GM18873 (cell line): ENCODE measurements around the gene KMT2E.
"Not testable (repeated sequence)": the region's sequence is repeated elsewhere in the genome, so short reads cannot be mapped to it uniquely, and the experiment has no call there.

Experiments used
- ATAC-seq: cut with Tn5 transposase; IDR thresholded peaks from one replicate; pipeline ENCODE4 v1.9.1; 2021; ENCODE audit warnings: mild to moderate bottlenecking, moderate library complexity, moderate number of reproducible peaks; ENCODE audit not compliant: unreplicated experiment, low FRiP score

KMT2E gene

DNA sequence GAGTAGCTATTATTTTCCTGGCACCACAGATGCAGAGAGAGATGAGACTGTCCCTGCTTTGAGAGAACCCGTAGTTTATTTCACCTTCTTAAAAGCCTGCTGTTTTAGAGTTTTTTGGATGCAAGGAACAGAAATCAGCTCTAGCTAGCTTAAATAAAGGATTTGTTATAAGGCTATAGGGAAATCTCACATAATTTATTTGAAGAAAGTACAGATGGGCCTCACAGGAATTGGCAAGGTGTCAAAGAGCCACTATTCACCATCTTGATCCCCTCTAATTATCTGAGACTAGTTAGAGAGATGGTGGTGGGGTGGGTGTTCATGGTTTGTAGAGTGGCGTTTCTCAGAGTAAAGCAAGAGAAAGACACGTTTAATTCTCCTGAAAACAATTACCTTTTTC is 7.3 kb downstream of the KMT2E start:
- ATAC-seq, result no peak

DNA sequence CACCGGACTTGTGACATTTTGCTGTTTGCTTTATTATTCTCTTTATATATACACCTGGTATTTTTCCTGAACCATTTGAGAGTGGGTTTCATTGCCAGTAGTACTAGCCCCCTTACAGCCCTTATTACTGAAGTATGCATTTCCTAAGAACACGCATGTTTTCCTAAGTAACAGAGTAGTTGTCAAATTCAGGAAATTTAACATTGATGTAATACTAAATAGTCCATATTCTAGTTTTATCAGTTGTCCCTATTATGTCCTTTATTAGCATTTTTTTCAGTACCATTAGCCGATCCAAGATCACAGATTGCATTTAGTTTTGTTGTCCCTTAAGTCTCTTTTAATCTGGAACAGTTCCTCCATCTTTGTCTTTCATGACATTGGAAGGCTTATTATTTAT is 8.0 kb downstream of the KMT2E start:
- no peak for ATAC-seq

DNA sequence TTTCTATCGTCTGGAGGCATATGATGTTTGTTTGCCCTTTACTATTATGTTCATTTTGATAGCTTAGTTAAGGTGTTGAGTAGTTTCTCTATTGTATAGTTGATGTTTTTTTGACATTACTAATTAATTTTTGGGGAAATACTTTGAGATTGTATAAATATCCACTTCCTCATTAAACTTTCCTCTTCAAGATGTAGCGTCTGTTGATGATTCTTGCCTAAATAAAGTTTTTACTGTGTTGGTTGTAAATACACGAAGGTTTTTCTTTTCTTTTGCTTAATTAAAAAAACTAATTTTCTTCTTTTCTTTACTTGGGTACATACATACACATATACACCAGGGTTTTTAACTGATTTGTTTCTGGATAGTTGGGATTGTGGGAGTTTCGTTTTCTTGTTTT is 8.5 kb downstream of the KMT2E start:
- ATAC-seq, result no peak

DNA sequence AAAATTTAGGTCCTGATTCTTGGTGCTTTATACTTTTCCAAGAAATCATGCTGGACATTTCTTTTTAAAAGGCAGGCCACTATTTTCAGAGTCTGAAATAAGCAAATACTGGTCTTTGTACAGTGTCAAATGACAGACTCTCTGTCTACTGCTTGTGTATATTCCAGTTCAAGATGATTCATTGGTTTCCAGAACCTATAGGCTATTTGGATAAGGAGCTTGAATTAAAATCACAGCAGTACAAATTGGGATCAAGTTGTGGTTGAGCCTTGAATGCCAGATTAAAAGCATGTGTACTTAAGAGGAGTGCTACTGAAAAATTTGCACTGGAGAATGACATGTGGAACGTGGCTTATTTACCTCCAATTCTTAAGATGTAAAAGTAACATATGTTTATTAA is 10.7 kb downstream of the KMT2E start:
- no peak for ATAC-seq

DNA sequence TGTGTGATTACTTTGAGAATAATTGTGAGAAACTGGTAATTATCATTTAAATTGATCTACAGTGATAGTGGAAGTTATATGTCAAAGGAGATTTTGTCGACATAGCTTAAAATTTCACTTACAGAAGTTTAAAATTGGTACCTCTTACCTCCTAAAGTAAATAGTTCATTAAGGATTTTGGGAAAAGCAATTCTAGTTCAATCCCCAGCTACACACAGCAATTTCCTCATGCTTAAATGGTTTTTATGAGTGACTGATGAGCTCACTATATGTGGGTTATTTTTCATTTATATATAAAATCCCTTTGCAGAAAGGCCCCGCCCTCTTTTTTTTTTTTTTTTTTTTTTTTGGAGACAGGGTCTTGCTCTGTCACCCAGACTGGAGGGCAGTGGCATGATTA is 12.7 kb downstream of the KMT2E start:
- ATAC-seq, result no peak

DNA sequence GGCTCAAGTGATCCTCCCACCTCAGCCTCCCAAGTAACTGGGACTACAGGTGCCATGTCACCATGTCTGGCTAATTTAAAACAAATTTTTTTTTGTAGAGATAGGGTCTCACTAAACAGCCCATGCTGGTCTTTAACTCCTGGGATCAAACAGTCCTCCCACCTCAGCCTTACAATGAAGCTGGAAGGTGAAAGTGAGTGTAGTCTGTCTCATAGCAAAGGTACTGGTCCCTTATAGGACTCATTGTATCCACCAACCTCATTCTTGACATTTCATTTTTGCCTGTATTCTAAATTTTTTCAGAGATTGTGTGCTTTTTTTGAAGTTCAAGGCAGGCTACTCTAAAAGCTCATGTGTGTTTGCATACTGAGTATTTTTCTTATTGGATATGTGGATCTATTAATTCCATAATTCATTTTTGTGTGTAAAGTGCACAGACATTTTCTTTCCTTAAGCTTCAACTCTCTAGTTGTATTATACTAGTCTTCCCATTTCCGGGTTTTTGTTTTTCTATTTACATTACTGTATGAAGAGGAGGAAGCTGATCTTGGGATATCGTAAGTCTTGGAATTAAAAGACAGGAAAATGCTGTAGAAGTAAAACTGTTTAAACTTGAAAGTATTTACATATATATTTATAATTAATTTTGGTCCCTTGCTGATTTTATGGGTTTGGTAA is 13.3 kb downstream of the KMT2E start:
- ATAC-seq, result no peak

DNA sequence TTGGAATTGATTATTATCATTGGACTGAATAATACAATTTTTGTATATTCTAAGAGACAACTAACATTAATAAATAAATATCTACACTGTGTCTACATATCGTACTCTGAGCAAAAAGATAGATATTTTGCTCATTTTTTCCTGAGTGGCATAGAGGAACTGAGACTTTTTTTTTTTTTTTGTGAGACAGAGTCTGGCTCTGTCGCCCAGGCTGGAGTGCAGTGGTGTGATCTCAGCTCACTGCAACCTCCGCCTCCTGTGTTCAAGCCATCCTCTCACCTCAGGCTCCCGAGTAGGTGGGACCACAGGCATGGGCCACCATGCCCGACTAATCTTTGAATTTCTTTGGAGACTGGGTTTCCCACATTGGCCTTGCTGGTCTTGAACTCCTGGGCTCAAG is 14.0 kb downstream of the KMT2E start:
- ATAC-seq, result no peak

DNA sequence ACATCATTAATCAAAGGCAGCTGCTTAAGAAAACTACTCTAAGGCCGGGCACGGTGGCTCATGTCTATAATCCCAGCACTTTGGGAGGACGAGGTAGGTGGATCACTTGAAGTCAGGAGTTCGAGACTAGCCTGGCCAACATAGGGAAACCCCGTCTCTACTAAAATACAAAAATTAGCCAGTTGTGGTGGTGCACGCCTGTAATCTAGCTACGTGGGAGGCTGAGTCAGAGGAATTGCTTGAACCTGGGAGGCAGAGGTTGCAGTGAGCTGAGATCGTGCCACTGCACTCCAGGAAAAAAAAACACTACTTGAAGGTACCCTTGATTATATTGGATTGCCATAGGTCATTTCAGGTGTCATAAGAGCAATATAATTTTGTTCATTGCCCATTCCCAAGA is 14.9 kb downstream of the KMT2E start:
- not testable (repeated sequence) for ATAC-seq

DNA sequence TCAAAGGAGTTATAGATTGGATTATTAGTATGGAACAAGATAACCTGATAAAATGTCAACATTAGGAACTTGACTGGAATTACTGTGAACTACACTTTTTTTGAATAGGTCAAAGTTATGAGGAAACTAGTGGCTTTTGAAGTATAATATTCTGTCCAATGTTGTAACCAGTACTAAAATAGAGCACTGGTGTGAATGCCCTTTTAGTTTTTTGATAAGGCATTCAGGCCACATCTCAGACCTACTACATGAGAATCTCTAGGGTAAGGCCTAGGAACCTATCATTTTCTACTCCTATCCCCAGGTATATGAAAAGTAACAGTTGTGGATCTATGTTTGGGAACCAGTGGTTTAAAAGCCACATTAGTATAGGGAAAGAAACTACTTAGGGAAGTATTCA is 16.4 kb downstream of the KMT2E start:
- no peak for ATAC-seq

DNA sequence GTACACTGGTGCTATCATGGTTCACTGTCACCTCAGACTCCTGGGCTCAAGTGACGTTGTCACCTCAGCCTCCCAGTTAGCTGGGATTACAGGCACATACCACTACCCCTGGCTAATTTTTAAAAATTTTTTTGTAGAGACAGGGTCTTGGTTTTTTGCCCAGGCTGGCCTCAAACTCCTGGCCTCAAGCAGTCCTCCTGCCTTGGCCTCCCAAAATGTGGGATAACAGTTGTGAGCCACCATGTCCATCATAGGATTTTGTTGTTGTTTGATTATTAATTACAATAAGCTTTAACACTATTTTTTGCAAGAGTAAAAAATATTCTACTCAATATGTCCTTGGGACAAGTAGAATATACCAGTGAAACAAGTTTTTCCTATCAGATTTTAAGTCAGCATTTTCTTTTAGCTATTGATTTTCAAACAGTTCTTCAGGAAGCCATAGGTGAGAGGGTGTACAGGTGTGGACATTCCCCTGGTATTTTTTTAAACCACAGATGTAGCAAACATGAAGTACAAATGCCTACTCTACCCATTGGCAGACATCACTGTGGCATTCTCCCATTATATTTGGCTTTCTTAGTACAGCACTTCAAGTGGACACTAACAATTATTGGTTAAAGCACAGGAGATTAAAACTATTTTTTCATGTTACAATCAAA is 18.7 kb downstream of the KMT2E start:
- no peak for ATAC-seq

DNA sequence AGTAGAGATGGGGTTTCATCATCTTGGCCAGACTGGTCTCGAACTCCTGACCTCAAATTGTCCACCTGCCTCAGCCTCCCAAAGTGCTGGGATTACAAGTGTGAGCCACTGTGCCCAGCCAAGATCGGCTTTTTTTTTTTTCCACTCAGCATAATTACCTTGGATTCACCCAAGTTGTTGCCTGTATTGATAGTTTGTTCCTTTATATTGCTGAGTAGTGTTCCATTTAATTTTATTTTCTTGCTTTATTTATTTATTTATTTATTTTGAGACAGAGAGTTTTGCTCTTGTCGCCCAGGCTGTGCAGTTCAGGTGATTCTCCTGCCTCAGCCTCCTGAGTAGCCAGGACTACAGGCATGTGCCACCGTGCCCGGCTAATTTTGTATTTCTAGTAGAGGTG is 21.3 kb downstream of the KMT2E start:
- no peak for ATAC-seq

DNA sequence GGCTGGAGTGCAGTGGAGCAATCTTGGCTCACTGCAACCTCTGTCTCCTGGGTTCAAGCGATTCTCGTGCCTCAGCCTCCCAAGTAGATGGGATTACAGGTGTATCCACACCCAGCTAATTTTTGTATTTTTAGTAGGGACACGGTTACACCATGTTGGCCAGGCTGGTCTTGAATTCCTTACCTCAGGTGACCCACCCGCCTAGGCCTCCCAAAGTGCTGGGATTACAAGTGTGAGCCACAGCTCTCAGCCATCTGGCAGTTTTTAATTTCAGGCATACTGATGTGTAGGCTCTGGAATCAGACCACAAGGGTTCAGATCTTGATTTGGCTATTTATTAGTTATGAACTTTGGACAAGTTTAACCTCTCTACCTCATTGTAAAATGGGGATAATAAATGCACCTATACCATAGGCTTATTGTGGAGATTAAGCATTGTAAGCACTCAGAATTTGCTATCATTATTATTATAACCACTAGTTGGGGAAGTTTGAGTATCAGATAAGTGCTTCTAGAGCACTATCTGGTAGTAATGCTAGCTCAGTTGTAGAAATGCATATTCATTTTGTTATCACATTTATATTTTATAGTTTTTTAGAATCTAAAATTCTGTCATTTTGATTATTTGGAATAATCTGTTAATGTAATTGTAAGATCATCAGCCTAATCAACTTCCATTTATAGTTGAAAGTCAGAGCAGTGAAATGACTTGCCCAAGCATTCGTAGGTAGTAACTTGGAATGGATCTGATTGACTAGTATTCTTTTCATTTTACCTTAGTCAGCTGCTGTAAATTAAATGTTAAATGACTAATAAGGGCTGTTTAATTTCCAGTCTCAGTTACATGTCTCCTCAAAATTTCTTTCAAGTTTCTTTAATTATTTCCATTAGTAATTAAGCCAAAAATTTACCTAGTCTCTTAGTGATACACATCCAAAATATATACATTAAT is 22.5 kb downstream of the KMT2E start:
- no peak for ATAC-seq

DNA sequence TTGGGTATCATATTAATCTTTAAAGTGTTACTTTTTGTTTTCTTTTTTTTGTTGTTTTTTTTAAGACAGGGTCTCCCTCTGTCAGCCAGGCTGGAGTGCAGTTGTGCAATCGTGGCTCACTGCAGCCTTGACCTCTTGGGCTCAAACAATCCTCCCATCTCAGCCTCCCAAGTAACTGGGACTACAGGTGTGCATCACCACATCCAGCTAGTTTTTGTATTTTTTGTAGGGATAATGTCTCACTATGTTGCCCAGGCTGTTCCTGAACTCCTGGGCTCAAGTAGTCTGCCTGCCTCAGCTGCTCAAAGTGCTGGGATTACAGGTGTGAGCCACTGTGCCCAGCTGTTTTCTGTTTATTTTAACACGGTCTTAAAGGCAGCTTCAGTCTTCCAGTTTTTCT is 23.3 kb downstream of the KMT2E start:
- no peak for ATAC-seq

DNA sequence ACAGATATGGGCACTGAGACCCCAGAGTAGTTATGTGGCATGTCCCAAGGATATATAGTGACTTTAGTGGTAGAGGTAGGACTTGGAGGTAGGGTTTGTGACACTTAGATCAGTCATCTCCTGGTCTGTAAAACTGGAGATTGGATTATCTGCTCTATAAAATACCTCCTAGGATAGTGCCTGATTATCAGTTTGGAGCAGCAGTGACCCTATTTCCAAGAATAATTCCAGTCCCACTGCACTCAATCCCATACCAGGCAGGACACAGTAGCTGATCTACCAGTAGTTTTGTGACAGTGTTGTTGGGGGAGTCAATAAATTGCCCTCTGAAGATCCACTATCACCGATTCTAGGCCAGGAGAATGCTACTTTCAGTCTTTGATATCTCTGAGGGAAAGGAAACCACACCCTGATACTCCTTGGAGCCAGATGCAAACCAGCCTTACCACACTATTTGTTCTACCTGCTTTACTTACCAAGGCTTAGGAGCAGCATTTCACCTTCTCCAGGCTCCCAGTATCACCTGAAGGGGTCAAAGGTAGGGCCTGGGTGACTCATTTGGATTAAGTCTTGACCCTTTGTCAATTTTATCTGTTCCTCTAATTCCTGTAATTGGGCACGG is 30.6 kb downstream of the KMT2E start:
- ATAC-seq, result no peak

DNA sequence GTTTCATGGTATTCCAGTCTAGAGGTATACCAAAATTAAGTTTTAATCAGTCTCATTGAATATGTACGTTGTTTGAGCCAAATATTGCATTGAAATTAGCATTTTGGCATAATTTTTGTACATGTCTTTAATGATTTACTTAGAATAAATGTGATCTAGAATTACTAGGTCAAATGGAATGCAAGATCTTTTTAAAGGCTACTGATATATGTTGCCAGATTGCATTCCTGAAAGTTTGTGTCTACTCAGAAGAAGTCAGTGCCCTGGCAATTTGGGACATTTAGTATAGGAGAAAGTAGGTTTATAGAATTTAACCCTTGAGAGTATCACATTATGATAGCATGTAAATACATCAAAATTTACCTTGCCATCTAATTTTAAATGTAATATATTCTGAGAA is 32.4 kb downstream of the KMT2E start:
- no peak for ATAC-seq

DNA sequence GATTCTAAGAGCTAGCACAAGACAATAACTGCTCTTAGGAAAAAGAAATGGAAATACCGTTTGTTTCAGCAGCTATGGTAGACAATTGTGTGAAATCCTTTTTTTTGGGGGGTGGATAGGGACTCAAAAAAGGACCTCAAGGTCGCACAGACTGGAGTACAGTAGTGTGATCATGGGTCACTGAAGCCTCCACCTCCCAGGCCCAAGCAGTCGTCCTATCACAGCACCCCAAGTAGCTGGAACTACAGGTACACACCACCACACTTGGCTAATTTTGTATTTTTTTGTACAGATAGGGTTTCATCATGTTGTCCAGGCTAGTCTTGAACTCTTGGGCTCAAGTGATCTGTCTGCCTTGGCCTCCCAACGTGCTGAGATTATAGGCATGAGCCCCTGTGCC is 33.9 kb downstream of the KMT2E start:
- ATAC-seq, result no peak

DNA sequence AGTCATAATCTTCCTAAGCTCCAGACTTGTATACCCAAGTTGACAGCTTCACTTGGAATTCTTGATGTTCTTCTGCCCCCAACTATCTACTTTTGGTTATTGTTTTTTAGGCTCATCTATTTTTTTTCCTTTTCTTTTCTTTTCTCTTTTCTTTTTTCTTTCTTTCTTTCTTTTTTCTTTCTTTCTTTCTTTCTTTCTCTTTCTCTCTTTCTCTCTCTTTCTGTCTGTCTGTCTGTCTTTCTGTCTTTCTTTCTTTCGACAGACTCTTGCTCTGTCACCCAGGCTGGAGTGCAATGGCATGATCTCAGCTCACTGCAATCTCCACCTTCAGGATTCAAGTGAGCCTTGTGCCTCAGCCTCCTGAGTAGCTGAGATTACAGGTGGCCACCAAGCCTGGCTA is 36.5 kb downstream of the KMT2E start:
- ATAC-seq, result no peak

DNA sequence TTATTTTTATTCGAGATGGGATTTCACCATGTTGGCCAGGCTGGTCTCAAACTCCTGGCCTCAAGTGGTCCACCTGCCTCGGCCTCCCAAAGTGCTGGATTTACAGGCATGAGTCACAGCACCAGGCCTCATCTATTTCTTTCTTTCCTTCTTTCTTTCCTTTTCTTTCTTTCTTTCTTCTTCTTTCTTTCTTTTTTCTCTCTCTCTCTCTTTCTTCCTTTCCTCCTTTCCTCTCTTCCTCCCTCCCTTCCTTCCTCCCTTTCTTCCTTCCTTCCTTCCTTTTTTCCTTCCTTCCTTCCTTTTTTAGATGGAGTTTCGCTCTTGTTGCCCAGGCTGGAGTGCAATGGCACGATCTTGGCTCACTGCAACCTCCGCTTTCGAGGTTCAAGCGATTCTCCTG is 36.9 kb downstream of the KMT2E start:
- not testable (repeated sequence) for ATAC-seq

DNA sequence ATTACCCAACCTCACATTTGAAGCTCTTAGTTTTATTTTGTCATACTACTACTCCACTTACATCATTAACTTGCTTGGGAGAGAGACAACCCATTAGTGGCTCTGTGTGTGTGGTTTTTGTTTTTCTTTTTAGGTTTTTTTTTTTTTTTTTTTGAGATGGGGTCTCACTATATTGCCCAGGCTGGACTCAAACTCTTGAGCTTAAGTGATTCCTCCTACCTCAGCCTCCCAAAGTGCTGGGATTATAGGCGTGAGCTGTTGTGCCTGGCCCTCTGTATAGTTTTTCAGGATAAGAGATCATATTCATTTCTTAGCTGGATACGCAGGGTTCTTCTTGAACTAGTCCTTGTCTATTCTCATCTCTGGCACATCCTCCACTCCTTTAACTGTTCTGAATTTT is 41.1 kb downstream of the KMT2E start:
- ATAC-seq, result no peak

DNA sequence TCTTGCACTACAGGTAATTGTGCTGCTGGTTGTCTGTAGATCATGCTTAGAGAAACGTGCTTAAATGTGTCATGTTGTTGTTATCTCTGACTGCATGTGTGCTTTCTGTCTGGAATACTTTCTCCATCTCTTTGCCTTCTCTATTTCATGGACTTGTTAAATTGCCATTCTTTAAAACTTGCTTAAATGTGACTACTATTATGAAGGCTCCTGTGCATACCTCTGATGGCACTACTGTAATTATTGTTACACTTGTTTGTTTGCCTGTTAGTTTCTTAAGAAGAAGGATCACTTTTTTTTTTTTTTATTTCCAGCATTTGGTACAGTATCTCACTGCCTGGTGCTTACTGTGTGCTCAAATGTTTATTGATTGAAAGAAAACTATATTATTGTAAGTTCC is 41.6 kb downstream of the KMT2E start:
- no peak for ATAC-seq

DNA sequence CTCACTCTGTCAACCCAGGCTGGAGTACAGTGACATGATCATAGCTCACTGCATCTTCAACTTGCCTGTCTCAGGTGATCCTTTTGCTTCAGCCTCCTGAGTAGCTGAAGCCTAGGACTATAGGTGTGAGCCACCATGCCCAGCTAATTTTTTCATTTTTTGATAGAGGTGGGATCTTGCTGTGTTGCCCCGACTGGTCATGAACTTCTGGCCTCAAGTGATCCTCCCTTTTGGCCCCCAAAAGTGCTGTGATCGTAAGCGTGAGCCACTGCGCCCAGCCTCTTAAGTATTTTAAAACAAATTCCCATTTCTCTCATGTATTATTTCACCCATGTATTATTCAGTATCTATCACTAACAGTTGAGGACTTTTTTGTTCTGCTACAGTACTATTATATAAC is 43.5 kb downstream of the KMT2E start:
- no peak for ATAC-seq
